ENCODE data around the gene LRRC25. TPM values are rescaled to one million over a fixed set of nuclear protein-coding genes. Genes with fewer than 3 reads are reported as not detected.

Gene LRRC25
- total RNA-seq, 4 donors from 2014 or later, result 8.3 to 32.0 (median 18.7) TPM

DNA sequence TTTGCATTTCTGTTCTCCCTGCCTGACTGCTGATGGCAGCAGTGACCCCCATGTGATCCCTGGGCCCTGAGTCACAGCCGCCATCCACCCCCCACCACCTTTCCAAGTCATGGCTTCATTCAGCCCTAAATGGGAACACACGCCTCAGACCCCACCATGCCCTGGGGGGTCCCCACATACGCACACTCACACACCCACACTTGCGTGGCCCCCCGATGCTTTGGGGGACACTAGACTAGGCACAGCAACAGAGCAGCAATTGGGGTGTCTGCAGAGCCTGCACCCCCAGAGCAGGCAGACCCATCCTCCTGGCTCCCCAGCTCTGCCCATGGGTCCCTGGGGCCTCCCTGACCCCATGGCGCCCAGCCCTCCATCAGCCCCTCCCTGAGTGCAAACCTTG, 46.0 kb upstream of the LRRC25 start:
- TF ChIP-seq, protein P1, sequence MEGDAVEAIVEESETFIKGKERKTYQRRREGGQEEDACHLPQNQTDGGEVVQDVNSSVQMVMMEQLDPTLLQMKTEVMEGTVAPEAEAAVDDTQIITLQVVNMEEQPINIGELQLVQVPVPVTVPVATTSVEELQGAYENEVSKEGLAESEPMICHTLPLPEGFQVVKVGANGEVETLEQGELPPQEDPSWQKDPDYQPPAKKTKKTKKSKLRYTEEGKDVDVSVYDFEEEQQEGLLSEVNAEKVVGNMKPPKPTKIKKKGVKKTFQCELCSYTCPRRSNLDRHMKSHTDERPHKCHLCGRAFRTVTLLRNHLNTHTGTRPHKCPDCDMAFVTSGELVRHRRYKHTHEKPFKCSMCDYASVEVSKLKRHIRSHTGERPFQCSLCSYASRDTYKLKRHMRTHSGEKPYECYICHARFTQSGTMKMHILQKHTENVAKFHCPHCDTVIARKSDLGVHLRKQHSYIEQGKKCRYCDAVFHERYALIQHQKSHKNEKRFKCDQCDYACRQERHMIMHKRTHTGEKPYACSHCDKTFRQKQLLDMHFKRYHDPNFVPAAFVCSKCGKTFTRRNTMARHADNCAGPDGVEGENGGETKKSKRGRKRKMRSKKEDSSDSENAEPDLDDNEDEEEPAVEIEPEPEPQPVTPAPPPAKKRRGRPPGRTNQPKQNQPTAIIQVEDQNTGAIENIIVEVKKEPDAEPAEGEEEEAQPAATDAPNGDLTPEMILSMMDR (IDR thresholded peaks at IDR 0.05; ENCODE audit: low read depth), result no peak

DNA sequence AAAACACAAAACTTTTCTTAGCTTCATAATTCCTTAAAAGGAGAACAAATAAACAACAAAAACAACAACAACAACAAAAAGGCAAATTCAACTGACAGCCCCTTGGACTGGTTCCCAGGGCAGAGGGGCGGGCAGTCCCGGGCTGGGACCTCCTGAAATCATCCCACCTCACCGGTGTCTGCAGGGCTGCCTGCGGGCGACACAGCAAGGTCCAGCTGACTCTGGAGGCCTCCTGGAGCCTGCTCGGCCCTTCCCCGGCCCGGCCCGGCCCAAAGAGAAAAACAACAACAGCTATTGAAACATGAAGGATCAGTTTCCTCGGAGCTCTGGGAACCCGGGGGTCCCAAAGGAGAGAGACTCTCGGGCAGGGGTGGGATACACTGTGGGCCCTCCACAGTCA, 45.5 kb upstream of the LRRC25 start:
- TF ChIP-seq, protein P1 (IDR thresholded peaks at IDR 0.05; ENCODE audit: low read depth), result no peak

DNA sequence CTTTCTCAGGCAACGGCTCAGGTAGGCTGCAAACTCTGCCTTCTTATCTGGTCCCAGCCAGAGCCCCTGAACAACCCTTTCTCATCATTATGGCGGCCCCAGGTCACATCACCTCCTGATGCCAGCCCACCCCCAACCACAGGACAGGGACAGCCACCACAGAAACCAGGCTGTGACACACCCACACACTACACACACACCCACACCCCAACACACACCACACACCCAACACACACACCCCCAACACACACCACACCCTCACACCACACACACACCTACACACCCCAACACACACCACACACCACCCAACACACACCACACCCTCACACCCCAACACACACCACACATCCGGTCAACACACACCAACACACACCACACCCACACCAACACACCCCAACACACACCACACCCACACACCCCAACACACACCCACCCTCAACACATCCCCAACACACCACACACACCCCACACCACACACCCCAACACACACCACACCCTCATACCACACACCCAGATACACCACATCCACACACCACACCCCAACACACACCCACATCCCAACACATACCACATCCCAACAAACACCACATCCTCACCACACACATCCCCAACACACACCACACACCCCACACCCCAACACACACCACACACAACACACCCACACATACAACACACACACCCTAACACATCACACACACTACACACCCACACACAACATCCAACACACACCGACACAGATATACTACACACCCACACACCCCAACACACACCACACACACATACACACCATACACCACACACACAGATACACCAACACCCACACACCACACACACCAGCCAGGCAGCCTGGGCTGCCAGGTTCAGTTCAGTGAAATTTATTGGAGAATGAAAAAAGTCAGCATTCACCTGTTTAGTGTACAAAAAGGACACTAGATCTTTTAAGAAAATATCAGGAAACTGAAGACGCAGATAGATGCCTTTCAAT, 44.7 kb upstream of the LRRC25 start:
- TF ChIP-seq, protein P1 (IDR thresholded peaks at IDR 0.05; ENCODE audit: low read depth), result no peak

DNA sequence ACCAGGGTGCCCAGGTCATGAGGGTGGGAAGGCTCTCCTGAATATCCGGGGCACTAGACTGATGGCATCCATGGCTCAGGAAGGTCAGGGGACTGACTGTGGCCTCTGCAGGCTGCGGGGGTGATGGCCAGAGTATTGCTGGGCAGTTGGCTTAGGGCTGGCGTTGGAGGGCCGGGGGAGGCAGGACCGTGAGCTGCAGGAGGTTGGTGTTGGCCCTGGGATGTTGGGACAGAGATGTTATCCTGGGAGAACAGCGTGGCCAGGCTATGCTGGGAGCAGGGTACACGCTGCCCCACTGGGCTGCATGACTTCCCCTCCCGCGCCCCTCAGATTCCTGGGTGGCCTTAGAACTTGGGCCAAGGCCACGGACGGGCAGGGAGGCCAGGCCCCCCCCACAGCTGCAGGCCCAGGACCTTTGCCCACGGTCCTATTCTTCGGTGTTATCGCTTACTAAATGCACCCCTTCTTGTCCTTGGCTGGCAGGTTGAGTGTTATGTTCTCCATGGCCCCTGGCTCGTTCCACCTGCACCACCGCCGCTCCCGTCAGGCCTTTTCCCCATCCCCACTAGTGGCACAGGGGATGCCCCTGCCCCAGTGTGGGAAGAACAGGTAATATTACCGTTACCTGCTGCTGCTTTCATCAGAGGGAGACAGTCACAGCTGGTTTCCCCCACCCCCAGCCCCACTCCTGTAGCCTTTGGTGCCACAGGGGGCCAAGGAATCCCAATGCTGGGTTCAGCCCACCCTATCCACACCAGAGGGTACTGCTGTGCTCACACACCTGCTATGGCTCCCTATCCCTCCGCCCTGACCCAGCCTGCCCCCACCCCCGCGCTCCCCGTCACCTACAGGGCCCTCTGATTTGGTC, 43.7 kb upstream of the LRRC25 start:
- TF ChIP-seq, protein P1 (IDR thresholded peaks at IDR 0.05; ENCODE audit: low read depth), result no peak

DNA sequence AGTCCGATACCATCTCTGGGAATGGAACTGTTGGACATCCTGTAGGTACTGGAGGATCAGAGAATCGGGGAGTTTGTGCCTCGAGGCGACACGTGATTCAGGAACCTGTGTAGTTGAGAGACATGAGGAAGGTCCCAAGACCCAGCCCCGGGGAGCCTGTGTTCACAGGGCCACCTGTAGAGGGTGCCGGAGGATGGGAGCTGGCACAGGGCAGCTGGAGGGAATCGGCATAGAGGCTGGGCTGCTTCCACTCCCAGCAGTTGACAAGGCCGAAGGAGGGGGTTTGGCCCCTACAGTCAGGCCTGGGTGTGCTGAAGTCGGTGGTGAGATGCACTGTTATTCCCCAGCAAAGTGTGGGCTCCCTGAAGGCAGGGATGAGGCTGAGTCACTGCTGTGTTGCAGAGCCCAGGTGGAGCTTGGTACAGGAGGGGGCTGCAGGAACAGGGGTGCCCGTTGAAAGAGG, 43.0 kb upstream of the LRRC25 start:
- TF ChIP-seq, protein P1 (IDR thresholded peaks at IDR 0.05; ENCODE audit: low read depth), result no peak

DNA sequence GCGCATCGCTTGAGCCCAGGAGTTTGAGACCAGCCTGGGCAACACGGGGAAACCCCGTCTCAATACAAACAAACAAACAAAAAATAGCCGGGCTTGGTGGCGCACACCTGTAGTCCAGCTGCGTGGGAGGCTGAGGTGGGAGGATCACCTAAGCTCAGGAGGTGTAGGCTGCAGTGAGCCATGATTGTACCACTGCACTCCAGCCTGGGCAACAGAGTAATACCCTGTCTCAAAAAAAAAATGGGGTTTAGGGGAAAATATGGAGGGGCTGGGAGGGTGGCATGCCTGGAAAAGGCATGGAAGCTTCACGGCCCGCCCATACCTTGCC, 42.5 kb upstream of the LRRC25 start:
- TF ChIP-seq, protein P1 (IDR thresholded peaks at IDR 0.05; ENCODE audit: low read depth), result no peak

Data from subcutaneous adipose tissue (tissue), 4 donors.